GM21619 (cell line): ENCODE results near the gene CSAG3.

Experiments
- ATAC-seq: cut with Tn5 transposase; IDR thresholded peaks from one replicate; pipeline ENCODE4 v1.9.1; 2021; ENCODE audit not compliant: unreplicated experiment

CSAG3 gene

DNA sequence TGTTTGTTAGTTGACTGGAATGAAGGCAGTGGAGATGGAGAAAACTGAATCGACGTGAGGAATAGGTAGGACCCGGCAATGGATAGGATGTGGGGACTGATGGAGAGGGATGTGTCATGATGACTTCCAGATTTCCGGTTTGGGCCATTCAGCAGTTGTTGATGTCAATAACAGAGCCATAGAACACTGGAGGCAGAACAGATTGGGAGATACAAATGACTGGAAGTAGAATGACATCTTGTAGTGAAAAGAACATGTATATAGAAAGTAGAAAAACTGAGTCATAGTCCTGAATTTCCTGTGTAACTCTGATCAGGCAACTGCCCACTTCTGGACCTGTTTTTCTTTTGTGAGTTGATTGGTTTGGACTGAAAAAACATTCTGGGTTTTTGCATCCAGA, 47.0 kb downstream of the CSAG3 start:
- no peak for ATAC-seq
